Measurements from ENCODE around the gene VWA3A. TPM values are rescaled to one million over a fixed set of nuclear protein-coding genes. Genes with fewer than 3 reads are reported as not detected.
A peak's percentile ranks its signal among the peaks of the same experiment; 100 is the strongest.
"Not testable (repeated sequence)": the region's sequence is repeated elsewhere in the genome, so short reads cannot be mapped to it uniquely, and the experiment has no call there.

The VWA3A gene
- 1 to 10 TPM in 1 of 10 donors, under 1 TPM in 8, not detected in 1; 0.25 to 1.1 (median 0.31) TPM for total RNA-seq
- under 1 TPM; 0.01 to 0.22 TPM for polyA plus RNA-seq
- long read RNA-seq, donor 1: 0 reads
- long read RNA-seq, donor 2, partial matches to known transcripts: 0 of 1 reads
- long read RNA-seq, donor 2, other reads (novel, unspliced or antisense): 1 of 1 reads
- long read RNA-seq, donor 3, partial matches to known transcripts: 0 of 2 reads
- long read RNA-seq, donor 3, other reads (novel, unspliced or antisense): 2 of 2 reads

GRCh38 chr16:22092143-22092933 is at the start of gene VWA3A:
Gene VWA3A (plus strand): TSS chr16:22092541. CDS start chr16:22092638, 97 bp downstream.
- peaks cover 0 to 1% (median 0%) of the 10 kb centered on the region in 9 donors for H3K36me3 ChIP-seq
- H3K4me3 ChIP-seq: no peak within 1 kb of the TSS
- H3K27me3 ChIP-seq: peaks cover 0 to 6% (median 0%) of the 10 kb centered on the region in 7 donors
- intact Hi-C loops (cut with DNase I): loop anchor here in 3 of 10 donors (5.0 to 10.0 kb wide), 3 partner anchors 92 to 95 kb away; no protein-coding TSS in a partner anchor
- no peak for TF ChIP-seq CTCF (IDR thresholded peaks at IDR 0.05)
- H3K4me1 ChIP-seq: peaks cover 0 to 28% (median 6%) of the 10 kb centered on the region in 9 donors
- ATAC-seq: peak in 7 of 8 donors; percentile 56 to 82 (median 69)
- H3K9me3 ChIP-seq: no peaks in the 10 kb centered on the region
- DNase-seq: no peak
- H3K27ac ChIP-seq: peak within 1 kb of the TSS in 2 of 10 donors; percentile 40 to 51
- 40 to 43% methylated on average over 9 of the region's 9 CpGs for WGBS, 2 donors

- H3K36me3 ChIP-seq; H3K27ac ChIP-seq; DNase-seq; ATAC-seq; H3K4me3 ChIP-seq; H3K9me3 ChIP-seq; intact Hi-C loops (cut with DNase I); H3K27me3 ChIP-seq: not testable (repeated sequence)
- 94 to 100% methylated on average over 3 of the region's 3 CpGs for WGBS, 2 donors
- H3K4me1 ChIP-seq: peaks cover 0 to 26% (median 10%) of the 10 kb centered on the region in 9 donors
These were observed 48.5 kb upstream of the VWA3A start for GRCh38 chr16:22043882-22044281.

- Histone ChIP-seq H3K27ac (peak overlapping the region in 6 of 10 donors; percentile 37 to 69 (median 52)), H3K4me1 (peaks cover 0 to 30% (median 10%) of the 10 kb centered on the region in 9 donors)
- H3K36me3 ChIP-seq; intact Hi-C loops (cut with DNase I); H3K27me3 ChIP-seq; H3K4me3 ChIP-seq; H3K9me3 ChIP-seq: not testable (repeated sequence)
- 34 to 37% methylated on average over 5 of the region's 5 CpGs for WGBS, 2 donors
- ATAC-seq (peak in 5 of 8 donors; percentile 44 to 87 (median 65)), DNase-seq (peak in 1 of 2 donors; percentile 13)
These were observed 46.5 kb upstream of the VWA3A start for GRCh38 chr16:22045888-22046287.

GRCh38 chr16:22050963-22051362 is 41.4 kb upstream of the VWA3A start:
- Histone ChIP-seq H3K36me3 (peaks cover 0 to 8% (median 0%) of the 10 kb centered on the region in 9 donors), H3K27ac (no peak overlapping the region), H3K27me3 (no peaks in the 10 kb centered on the region), H3K9me3 (no peaks in the 10 kb centered on the region), H3K4me3 (no peak overlapping the region), H3K4me1 (peaks cover 0 to 21% (median 14%) of the 10 kb centered on the region in 9 donors)
- WGBS, 2 donors: 96 to 97% methylated on average over 4 of the region's 4 CpGs
- no peak for ATAC-seq
- no peak for TF ChIP-seq CTCF (IDR thresholded peaks at IDR 0.05)
- DNase-seq: no peak
- intact Hi-C loops (cut with DNase I): no loop called here

- no peaks in the 10 kb centered on the region for H3K27me3 ChIP-seq
- 73 to 83% methylated on average over 6 of the region's 6 CpGs for WGBS, 2 donors
- intact Hi-C loops (cut with DNase I): no loop called here
- H3K4me3 ChIP-seq: no peak overlapping the region
- no peak for TF ChIP-seq CTCF (IDR thresholded peaks at IDR 0.05)
- H3K4me1 ChIP-seq: peaks cover 0 to 9% (median 0%) of the 10 kb centered on the region in 9 donors
- no peak for ATAC-seq
- no peaks in the 10 kb centered on the region for H3K9me3 ChIP-seq
- peaks cover 0 to 8% (median 0%) of the 10 kb centered on the region in 9 donors for H3K36me3 ChIP-seq
- no peak overlapping the region for H3K27ac ChIP-seq
- DNase-seq: no peak
These were observed 39.4 kb upstream of the VWA3A start for GRCh38 chr16:22052980-22053379.
